G401.6 (cell line): ENCODE measurements around the gene RASGRF2.

Experiments
- FAIRE-seq: peaks from 2 replicates; lab custom pipeline; 2012; peaks lifted over from hg19 to GRCh38; lab: Jason Lieb, UNC

RASGRF2 gene

DNA sequence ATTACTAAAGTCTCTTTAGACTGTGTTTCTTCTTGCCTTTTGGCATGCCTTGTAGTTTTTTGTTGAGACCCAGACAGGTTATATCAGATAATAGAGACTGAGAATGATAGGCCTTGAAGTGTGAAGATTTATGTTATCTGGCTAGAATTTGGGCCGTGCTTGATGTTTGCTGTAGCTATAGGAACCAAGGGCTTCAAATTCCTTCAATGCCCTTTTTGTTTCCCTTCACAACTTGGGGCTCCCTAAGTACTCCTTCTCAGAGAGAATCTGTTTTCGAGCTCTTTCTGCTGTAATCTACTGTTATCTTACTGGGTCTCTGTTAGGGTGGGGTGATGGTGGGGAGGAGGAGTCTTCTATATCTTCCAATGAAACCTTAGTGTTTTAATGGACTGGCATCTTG is 177.7 kb downstream of the RASGRF2 start:
- FAIRE-seq = no peak

DNA sequence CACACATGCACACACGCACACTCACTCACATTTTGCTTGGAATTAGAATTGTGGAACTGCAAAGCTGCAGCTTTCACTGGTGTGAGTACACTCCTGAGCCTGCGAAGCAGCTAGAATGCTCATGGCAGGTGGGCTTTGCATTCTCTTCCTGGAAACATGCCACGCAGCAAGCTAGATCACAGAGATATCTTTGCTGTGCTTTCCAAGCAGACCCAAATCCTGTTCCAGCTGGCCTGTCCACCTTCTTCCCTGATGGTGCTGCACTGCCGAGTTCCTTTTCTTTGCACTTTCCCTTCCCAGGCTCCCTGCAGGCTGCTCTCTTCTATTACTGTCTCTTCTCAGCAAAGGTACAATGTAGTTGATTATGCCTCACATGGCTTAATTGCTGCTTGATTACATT is 180.3 kb downstream of the RASGRF2 start:
- FAIRE-seq = no peak

DNA sequence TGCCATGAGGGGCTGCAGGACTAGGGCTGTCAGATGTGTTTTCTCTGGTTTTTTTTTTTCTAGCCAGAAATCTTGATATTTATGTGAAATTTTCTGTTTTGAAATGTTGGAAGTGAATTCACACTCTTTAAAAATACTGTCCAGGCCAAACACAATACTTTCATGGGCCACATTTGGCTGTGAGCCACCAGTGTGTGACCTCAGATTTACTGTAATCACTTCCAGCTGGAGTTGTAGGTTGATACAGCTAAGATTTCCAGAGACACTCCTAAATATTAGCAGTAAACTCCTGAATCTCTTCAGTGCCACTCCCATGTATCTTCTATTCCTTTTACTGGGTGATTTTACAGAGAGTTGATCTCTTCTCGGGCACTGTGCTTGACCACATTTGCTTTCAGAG is 180.8 kb downstream of the RASGRF2 start:
- FAIRE-seq = no peak

GRCh38 chr5:81142108-81142507 is 181.9 kb downstream of the RASGRF2 start:
- no peak for FAIRE-seq

DNA sequence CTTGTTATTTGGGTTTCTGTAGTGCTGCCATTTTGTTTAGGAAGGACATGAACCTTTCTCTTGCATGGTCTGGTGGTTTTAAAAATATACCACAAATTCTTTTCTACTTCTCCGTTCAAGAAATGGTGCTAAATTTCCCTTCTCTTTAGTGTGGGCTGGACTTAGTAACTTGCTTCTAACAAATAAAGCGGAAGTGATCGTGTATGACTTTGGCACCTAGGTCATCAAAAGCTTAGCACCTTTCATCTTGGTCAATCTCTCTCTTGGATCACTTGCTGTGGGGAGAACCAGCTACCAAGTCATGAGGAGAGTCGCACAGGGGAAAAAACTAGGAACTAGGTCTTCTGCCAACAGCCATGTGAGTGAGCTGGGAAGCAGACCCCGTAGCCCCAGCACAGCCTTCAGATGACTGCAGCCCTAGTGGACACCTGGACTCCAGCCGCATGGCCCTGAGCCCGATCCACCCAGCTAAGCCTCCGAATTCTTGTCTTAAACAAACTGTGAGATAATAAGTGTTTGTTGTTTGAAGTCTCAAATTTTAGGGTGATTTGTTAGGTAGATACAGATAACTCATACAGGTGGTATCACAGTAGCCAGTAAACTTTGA is 185.3 kb downstream of the RASGRF2 start:
- no peak for FAIRE-seq

GRCh38 chr5:81146031-81146430 is 185.9 kb downstream of the RASGRF2 start:
- FAIRE-seq = no peak

DNA sequence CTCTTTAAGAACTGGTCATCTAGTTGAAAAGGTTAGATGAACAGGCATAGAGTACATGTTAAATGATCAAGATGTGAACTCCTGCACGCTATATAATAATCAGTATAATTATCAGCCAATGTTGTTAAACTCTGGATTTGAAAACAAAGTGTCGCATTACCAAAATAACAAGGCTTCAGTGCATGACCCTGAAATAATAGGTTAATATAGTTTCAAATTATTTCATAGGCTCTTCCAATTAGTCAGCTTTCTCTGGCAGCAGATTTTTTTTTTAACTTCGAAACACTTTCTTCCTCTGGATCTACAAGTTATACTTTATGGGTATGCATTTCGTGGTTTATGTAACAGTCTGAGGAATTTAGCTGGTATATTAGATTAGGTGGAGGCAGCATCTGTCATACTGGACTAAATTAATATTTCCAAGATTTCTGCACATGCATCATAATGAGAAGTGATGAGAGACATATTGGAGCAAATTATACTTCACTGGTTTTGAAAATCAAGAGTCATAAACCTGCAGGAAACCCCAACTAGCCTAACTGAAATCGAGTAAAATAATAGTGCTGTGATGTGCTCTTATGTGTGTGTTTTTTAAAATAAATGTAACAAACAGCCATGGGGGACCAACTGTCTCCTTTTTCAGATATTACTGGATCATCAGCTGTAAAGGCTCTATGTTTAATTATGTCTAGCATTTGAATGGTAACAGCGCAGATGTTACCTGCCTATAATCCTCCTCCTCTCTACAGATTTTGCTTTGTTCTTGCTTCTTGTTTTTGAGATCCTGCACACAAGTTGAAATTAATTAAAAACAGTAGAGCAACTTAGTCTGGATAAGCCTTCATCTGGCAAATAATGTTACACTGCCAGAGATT is 187.1 kb downstream of the RASGRF2 start:
- FAIRE-seq = no peak

GRCh38 chr5:81147886-81148571 is 187.9 kb downstream of the RASGRF2 start:
- FAIRE-seq = no peak

DNA sequence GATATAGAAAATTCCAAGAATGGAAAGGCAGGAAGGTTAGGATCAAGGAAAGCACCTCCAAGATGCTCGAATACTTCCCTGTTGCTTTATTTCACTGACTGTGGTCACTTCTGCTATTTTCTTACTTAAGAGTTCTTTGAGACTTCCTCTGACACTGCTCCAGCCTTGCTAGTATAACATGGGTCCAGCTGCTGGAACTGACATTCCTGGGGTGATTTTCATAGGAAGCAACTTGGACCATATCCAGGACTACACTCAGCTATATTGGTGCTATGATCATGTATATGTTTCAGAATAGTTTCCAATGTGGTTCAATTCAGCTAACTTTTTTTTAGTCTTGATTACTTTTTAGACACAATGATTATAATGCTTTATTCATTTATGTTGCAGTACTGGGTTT is 191.4 kb downstream of the RASGRF2 start:
- FAIRE-seq = no peak

DNA sequence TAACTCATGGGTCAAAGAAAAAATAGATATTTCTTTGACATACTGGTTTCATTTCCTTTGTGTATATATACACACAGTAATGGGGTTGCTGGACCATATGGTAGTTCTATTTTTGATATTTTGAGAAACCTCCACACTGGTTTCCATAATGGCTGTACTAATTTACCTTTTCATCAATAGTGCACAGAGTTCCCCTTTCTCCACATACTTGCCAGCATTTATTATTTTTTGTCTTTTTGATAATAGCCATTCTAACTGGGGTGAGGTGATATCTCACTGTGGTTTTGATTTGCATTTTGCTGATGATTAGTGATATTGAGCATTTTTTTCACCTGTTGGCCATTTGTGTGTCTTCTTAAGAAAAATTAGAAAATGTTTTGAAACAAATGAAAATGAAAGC is 194.6 kb downstream of the RASGRF2 start:
- FAIRE-seq = no peak

DNA sequence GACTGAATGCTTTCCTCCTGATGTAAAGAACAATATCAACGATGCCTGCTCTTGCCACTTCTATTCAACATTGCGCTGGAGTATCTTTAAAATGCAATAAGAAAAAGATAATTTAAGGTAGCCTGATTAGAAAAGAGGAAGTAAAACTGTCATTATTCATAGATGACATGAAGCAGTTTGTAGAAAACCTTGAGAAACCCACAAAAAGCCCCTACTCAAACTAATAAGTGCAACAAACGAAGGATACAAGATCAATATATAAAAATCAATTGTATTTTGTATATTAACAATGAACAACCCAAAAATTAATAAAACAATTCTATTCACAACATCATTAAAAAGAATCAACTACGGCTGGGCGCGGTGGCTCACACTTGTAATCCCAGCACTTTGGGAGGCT is 196.6 kb downstream of the RASGRF2 start:
- FAIRE-seq = no peak

GRCh38 chr5:81161012-81161601 is 200.9 kb downstream of the RASGRF2 start:
- FAIRE-seq = no peak

GRCh38 chr5:81162501-81162900 is 202.3 kb downstream of the RASGRF2 start:
- no peak for FAIRE-seq

DNA sequence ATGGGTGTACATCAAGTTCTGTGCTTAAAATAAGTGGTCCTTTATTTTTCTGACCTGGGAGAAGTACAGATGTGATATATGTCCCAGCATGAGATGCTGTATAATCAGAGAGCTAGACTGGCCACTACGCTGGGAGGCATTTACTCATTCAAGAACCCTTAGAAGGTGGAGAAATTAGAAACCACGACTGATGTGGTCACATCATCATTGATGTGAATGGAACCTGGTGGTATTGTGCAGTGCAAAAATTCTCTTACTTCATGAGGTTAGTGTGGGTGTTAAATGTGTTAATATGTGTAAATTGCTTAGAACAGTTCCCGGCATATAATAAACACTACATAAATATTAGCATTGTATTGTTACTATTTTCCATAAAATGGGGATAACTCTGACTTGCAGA is 203.5 kb downstream of the RASGRF2 start:
- FAIRE-seq = no peak

DNA sequence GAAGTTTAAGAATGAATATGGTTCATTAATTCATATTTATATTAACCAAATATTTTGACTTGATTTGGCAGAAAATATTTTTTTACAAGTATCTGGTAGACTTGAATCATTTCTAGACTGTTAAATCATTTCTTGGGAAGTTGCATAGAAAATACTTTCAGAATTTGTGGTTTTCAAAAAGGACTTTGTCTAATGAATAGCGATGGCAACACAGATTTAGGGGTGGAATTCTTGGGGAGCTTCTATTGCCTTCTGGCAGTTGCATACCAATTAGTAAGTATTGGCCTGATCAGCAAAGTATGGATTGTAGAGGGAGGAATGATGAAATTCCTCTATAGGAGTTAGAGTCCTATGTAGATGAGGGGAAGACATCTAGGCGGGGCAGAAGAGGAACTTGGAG is 204.3 kb downstream of the RASGRF2 start:
- no peak for FAIRE-seq

- no peak for FAIRE-seq
Measured at GRCh38 chr5:81164936-81165335, 204.8 kb downstream of the RASGRF2 start.

DNA sequence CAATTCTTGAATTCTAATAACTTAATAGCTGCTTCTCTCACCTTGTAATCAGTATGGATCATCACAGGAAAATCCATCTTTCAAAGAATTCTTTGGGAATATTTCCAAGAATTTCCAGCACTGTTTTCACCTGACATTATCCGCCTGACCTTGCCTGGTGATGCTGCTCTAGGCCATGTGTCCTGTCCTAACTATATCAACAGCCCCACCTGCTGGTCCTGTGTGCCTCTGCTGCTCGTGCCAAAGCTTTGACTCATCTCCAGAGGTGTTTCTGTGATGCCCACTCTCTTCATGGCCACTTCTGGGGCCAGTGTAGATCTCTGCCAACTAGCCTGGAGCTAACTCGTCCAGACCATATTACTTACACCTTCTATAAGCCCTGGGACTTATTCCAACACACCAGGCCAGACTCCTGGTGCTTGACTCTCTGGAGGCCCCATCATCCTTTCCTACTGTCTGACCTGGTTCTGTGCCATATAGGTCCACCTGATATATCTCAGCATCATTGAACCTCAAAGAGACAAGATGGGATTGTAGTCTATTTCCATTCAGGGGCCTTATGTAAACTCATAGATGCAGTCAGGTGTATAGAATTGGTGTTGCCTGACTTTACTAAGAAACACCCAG is 205.4 kb downstream of the RASGRF2 start:
- FAIRE-seq = no peak

- FAIRE-seq = no peak
Measured at GRCh38 chr5:81166430-81166829, 206.3 kb downstream of the RASGRF2 start.

GRCh38 chr5:81167078-81167477 is 206.9 kb downstream of the RASGRF2 start:
- FAIRE-seq = no peak

DNA sequence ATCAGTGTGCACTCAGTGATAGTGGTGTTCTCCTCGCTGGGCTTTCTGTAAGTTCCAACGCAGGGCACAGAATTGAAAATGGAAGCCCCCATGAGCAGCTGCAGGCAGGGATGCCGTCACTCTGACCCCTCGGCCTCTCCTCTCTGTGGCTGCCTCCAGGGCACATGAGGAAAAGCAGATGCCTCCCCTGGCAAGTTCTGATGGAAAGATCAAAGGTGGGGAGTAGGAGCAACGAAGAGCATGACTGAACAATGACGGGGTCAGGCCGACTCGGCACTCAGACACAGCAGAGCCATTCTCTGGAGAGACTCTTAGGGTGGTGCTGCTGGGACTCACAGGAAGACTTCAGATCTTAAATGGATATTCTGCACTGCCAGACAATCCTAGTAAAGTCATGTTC is 207.4 kb downstream of the RASGRF2 start:
- no peak for FAIRE-seq

DNA sequence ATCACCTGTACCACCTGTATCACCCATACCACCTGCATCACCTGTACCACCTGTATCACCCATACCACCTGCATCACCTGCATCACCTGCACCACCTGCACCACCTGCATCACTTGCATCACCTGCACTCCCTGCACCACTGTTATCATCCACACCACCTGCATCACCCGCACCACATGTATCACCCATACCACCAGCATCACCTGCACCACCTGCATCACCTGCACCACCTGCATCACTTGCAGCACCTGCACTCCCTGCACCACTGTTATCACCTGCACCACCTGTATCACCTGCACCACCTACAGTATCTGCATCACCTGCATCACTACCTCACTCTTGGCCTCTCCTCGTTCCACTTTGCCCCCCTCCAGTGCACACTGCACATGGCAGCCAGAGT is 209.8 kb downstream of the RASGRF2 start:
- FAIRE-seq = no peak

- FAIRE-seq = no peak
Measured at GRCh38 chr5:81171769-81172168, 211.6 kb downstream of the RASGRF2 start.

DNA sequence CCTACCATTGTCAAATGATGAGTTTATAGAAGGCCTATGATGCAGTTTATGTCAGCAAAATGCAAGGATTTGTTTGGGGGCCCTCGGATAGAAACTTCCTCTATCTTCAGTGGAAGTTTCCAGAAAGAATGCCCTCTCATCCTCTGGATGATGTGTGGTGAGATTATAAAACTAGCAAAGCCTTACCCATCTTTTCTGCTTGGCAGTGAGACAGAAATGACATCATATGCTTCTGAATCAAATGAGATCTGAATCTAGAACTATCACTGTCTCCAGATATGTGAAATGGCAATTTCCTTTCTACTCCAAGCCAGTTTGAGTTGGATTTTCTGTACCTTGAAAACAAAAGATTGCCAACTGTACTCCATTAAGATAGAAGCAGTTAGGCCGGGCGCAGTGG is 212.5 kb downstream of the RASGRF2 start:
- FAIRE-seq = no peak
